H1 (cell line): Measurements from ENCODE around the gene CRAT. TPM values are rescaled to one million over a fixed set of nuclear protein-coding genes. Genes with fewer than 3 reads are reported as not detected.
A peak's percentile ranks its signal among the peaks of the same experiment; 100 is the strongest.
"Not testable (repeated sequence)": the region's sequence is repeated elsewhere in the genome, so short reads cannot be mapped to it uniquely, and the experiment has no call there.

Experiments
- CTCF ChIA-PET: fragments of 300-600 bp; sonication (Branson Sonifier 250); formaldehyde crosslinking; loops from one replicate; lab custom pipeline; 2021; ENCODE audit not compliant: partially characterized antibody; lab: Charles Lee
- POLR2A ChIA-PET: fragments of 300-600 bp; sonication (Branson Sonifier 250); formaldehyde crosslinking; loops from one replicate; lab custom pipeline; 2021; ENCODE audit warnings: inconsistent platforms; ENCODE audit not compliant: partially characterized antibody; lab: Charles Lee
- DNase-seq, 2 experiments: peaks; one replicate each; pipeline versions ENCODE4 v3.0.0 to v3.0.0-alpha.2; 2010 to 2022; ENCODE audit warnings: low spot score in 2 of 2, low read depth in 1 of 2, mixed read lengths in 1 of 2
- FAIRE-seq: peaks from 2 replicates; lab custom pipeline; 2011; peaks lifted over from hg19 to GRCh38; lab: Jason Lieb, UNC
- H2AFZ ChIP-seq: 2 replicates; pipeline ENCODE4 v1.8.1; 2012; ENCODE audit warnings: low read length, inconsistent platforms
- H2AK5ac ChIP-seq: 2 replicates; pipeline ENCODE4 v1.6.1; 2013; ENCODE audit warnings: low read depth, low read length
- H2BK120ac ChIP-seq: replicated peaks from 2 replicates; pipeline ENCODE3; 2013; ENCODE audit warnings: low read depth, low read length, inconsistent platforms
- H2BK12ac ChIP-seq: 2 replicates; pipeline ENCODE4 v1.6.1; 2013; ENCODE audit warnings: low read depth, low read length
- H2BK15ac ChIP-seq: 2 replicates; pipeline ENCODE4 v1.6.1; 2013; ENCODE audit warnings: low read length
- H2BK20ac ChIP-seq: 2 replicates; pipeline ENCODE4 v1.6.1; 2013; ENCODE audit warnings: low read length
- H2BK5ac ChIP-seq: 2 replicates; pipeline ENCODE4 v1.6.1; 2013; ENCODE audit warnings: low read depth, low read length
- H3K14ac ChIP-seq: 2 replicates; pipeline ENCODE4 v1.6.1; 2013; ENCODE audit warnings: inconsistent platforms; ENCODE audit not compliant: insufficient read length
- H3K18ac ChIP-seq: 2 replicates; pipeline ENCODE4 v1.6.1; 2013; ENCODE audit warnings: low read length; ENCODE audit errors: extremely low read depth
- H3K23ac ChIP-seq: 2 replicates; pipeline ENCODE4 v1.6.1; 2013; ENCODE audit warnings: inconsistent platforms; ENCODE audit not compliant: insufficient read length
- H3K23me2 ChIP-seq: 2 replicates; pipeline ENCODE4 v1.6.1; 2013; ENCODE audit warnings: low read depth, low read length
- H3K27ac ChIP-seq: 2 replicates; pipeline ENCODE4 v1.6.1; 2011; ENCODE audit warnings: low read depth, low read length, inconsistent platforms
- H3K27me3 ChIP-seq, 4 experiments: replicated peaks in 1 of 4; 1 replicate in 1 of 4; 2 replicates in 3 of 4; pipeline versions ENCODE4 v1.6.1 to v1.8.1; 2011 to 2013; ENCODE audit warnings: low read length in 3 of 4, mild to moderate bottlenecking in 3 of 4, inconsistent platforms in 2 of 4, mixed read lengths in 2 of 4, moderate library complexity in 1 of 4; ENCODE audit not compliant: control insufficient read depth in 3 of 4, insufficient read depth in 3 of 4; ENCODE audit errors: extremely low read depth in 1 of 4
- H3K36me3 ChIP-seq, 4 experiments: 2 replicates each; pipeline versions ENCODE4 v1.6.1 to v1.8.1; 2011 to 2013; ENCODE audit warnings: mild to moderate bottlenecking in 4 of 4, low read length in 3 of 4, moderate library complexity in 2 of 4, control low read depth in 1 of 4, inconsistent platforms in 1 of 4; ENCODE audit not compliant: insufficient read depth in 4 of 4, control insufficient read depth in 2 of 4
- H3K4ac ChIP-seq: replicated peaks from 2 replicates; pipeline ENCODE3; 2013; ENCODE audit warnings: low read length, low read depth, mixed read lengths, inconsistent platforms; ENCODE audit not compliant: insufficient read length
- H3K4me1 ChIP-seq, 4 experiments: replicated peaks in 1 of 4; 1 replicate in 1 of 4; 2 replicates in 3 of 4; pipeline versions ENCODE4 v1.6.1 to v1.8.1; 2011 to 2013; ENCODE audit warnings: low read length in 3 of 4, inconsistent platforms in 2 of 4, mixed read lengths in 1 of 4; ENCODE audit not compliant: insufficient read depth in 4 of 4, control insufficient read depth in 3 of 4
- H3K4me2 ChIP-seq, 2 experiments: 2 replicates each; pipeline versions ENCODE4 v1.6.1 to v1.8.1; 2011 to 2013; ENCODE audit warnings: low read depth in 2 of 2, low read length in 2 of 2, control low read depth in 1 of 2, inconsistent platforms in 1 of 2, mild to moderate bottlenecking in 1 of 2; ENCODE audit not compliant: insufficient read depth in 1 of 2
- H3K4me3 ChIP-seq, 4 experiments: fragments of 200-600, 300-600 bp in 1 of 4; sonication (generic), shearing (Covaris generic), sonication (Bioruptor Twin) in 1 of 4; 2 replicates each; pipeline versions ENCODE4 v1.5.1 to v1.8.1; 2011 to 2016; ENCODE audit warnings: low read length in 4 of 4, low read depth in 3 of 4, control low read depth in 2 of 4, inconsistent platforms in 2 of 4, mild to moderate bottlenecking in 2 of 4, mixed read lengths in 1 of 4, moderate library complexity in 1 of 4; ENCODE audit not compliant: insufficient read depth in 2 of 4; ENCODE audit errors: extremely low read depth in 1 of 4
- H3K56ac ChIP-seq: replicated peaks from 2 replicates; pipeline ENCODE3; 2013; ENCODE audit warnings: low read depth, mild to moderate bottlenecking, mixed read lengths, low read length, inconsistent platforms; ENCODE audit not compliant: insufficient read length
- H3K79me1 ChIP-seq: 2 replicates; pipeline ENCODE4 v1.6.1; 2013; ENCODE audit warnings: low read depth, low read length, control low read depth
- H3K79me2 ChIP-seq, 2 experiments: 2 replicates each; pipeline versions ENCODE4 v1.6.1 to v1.8.1; 2012 to 2013; ENCODE audit warnings: low read length in 2 of 2, mild to moderate bottlenecking in 2 of 2, inconsistent platforms in 1 of 2; ENCODE audit not compliant: insufficient read depth in 2 of 2, control insufficient read depth in 1 of 2
- H3K9ac ChIP-seq, 4 experiments: replicated peaks in 1 of 4; 1 replicate in 1 of 4; 2 replicates in 3 of 4; pipeline versions ENCODE4 v1.6.1 to v1.8.1; 2011 to 2013; ENCODE audit warnings: low read depth in 3 of 4, low read length in 3 of 4, control low read depth in 2 of 4, mild to moderate bottlenecking in 2 of 4, moderate library complexity in 2 of 4, inconsistent platforms in 1 of 4; ENCODE audit errors: extremely low read depth in 1 of 4
- H3K9me3 ChIP-seq, 2 experiments: 2 replicates each; pipeline versions ENCODE4 v1.6.1 to v1.8.1; 2012 to 2013; ENCODE audit warnings: mild to moderate bottlenecking in 2 of 2, moderate library complexity in 2 of 2, control low read depth in 1 of 2, inconsistent platforms in 1 of 2, low read depth in 1 of 2, low read length in 1 of 2, mixed read lengths in 1 of 2; ENCODE audit not compliant: insufficient read depth in 2 of 2
- H4K20me1 ChIP-seq, 2 experiments: replicated peaks in 1 of 2; 2 replicates each; pipeline versions ENCODE3 to v1.8.1; 2011 to 2013; ENCODE audit warnings: inconsistent platforms in 2 of 2, low read length in 2 of 2, mild to moderate bottlenecking in 1 of 2; ENCODE audit not compliant: insufficient read depth in 2 of 2, control insufficient read depth in 1 of 2
- H4K5ac ChIP-seq: 2 replicates; pipeline ENCODE4 v1.6.1; 2013; ENCODE audit warnings: low read length, low read depth, mixed read lengths, inconsistent platforms; ENCODE audit not compliant: insufficient read length
- H4K8ac ChIP-seq: 2 replicates; pipeline ENCODE4 v1.8.0; 2013; ENCODE audit warnings: mild to moderate bottlenecking, moderate library complexity, low read length, inconsistent platforms; ENCODE audit not compliant: insufficient read depth; ENCODE audit errors: extremely low read depth
- H4K91ac ChIP-seq: replicated peaks from 2 replicates; pipeline ENCODE3; 2013; ENCODE audit warnings: low read length, mixed read lengths, inconsistent platforms; ENCODE audit not compliant: insufficient read length
- WGBS, 2 experiments: shearing (Covaris generic) in 1 of 2; methylation state at CpG; one replicate each; pipeline versions ENCODE4 v1.1.6 to v1.1.7; 2013 to 2015; ENCODE audit warnings: low lambda C conversion rate in 2 of 2, mixed read lengths in 2 of 2, inconsistent platforms in 1 of 2, low coverage in 1 of 2, missing lambda C conversion rate in 1 of 2; ENCODE audit not compliant: insufficient replicate concordance in 2 of 2, insufficient coverage in 1 of 2, insufficient read length in 1 of 2; ENCODE audit errors: extremely low coverage in 1 of 2, missing lambda C conversion rate in 1 of 2; 5-methylcytosine and 5-hydroxymethylcytosine counted together
- polyA plus RNA-seq, 7 experiments: library from polyadenylated mRNA; depleted of rRNA in 3 of 7; stranded (reverse) in 5 of 7; unstranded in 2 of 7; fragments of >200 nt in 5 of 7; fragments of 200-250 nt in 2 of 7; gene quantifications; 1 replicate in 5 of 7; 2 replicates in 1 of 7; 4 replicates in 1 of 7; pipeline versions ENCODE4 v1.2.1 to v1.2.3, GENCODE V29; 2011 to 2013; ENCODE audit warnings: missing spikeins in 2 of 7, mixed read lengths in 2 of 7
- total RNA-seq: library from RNA; stranded (reverse); fragmentation: NEBNext Ultra II Directional; extraction: Animal tissue kit (Norgen Biotek cat#: 25700); gene quantifications from 2 replicates; pipeline ENCODE4 v1.2.1, GENCODE V29; 2021

Gene CRAT
- total and polyA plus RNA-seq, 2 of the 8 experiments (the other 6 are each of a cell fraction or from before 2014, with no cell fraction given), result 8.2 to 17.3 TPM

- H3K23ac ChIP-seq, H3K18ac ChIP-seq, H3K79me1 ChIP-seq, DNase-seq, H3K9me3 ChIP-seq, H3K56ac ChIP-seq, H3K4ac ChIP-seq, H4K5ac ChIP-seq, H3K14ac ChIP-seq, H3K27ac ChIP-seq, H3K4me1 ChIP-seq, H2BK15ac ChIP-seq, H2AFZ ChIP-seq, FAIRE-seq, H4K20me1 ChIP-seq, H3K36me3 ChIP-seq, H4K91ac ChIP-seq, H2BK120ac ChIP-seq, H2BK12ac ChIP-seq, H2AK5ac ChIP-seq, H2BK20ac ChIP-seq, H2BK5ac ChIP-seq, H4K8ac ChIP-seq: not testable (repeated sequence)
- CTCF ChIA-PET, result interaction anchor here (0.6 to 9.7 kb wide), 8 partner anchors 10 to 529 kb away, joined by 3 to 64 read pairs (median 4); no protein-coding TSS in a partner anchor
- Histone ChIP-seq H3K9ac (peak overlapping the region in 1 of 4 experiments; percentile 94; a peak in 2 of 7 replicates), H3K4me2 (peak overlapping the region; percentile 84 to 99), H3K4me3 (peak overlapping the region; percentile 75 to 95 (median 89); a peak in 7 of 8 replicates), H3K23me2 (peaks cover 10% of the 10 kb centered on the region), H3K27me3 (peaks cover 0 to 15% (median 13%) of the 10 kb centered on the region in 4 experiments; a peak in 5 of 7 replicates), H3K79me2 (peaks cover 0 to 51% of the 10 kb centered on the region in 2 experiments; a peak in 3 of 4 replicates)
- POLR2A ChIA-PET, result interaction anchor here (1.0 to 4.3 kb wide), 6 partner anchors 10 to 66 kb away, joined by 3 to 21 read pairs (median 9); partner anchors contain the start of gene IER5L
- 94% methylated on average over 17 of the region's 17 CpGs; no CpG with 5 or more reads in 1 of the 2 experiments for WGBS, 2 experiments
These were observed 1.9 kb upstream of the CRAT start for GRCh38 chr9:129112526-129112925.
